GM12892 (cell line): ENCODE measurements around the gene CADM1.

Experiments
- POLR2A ChIP-seq: IDR thresholded peaks from 2 replicates; pipeline ENCODE4 v1.6.1; 2011; ENCODE audit warnings: low read depth, low read length, control low read depth
- TAF1 ChIP-seq: IDR thresholded peaks from 2 replicates; pipeline ENCODE4 v1.6.1; 2011; ENCODE audit warnings: low read depth, mild to moderate bottlenecking, control low read depth, low read length, borderline replicate concordance

GRCh38 chr11:115124786-115125185 is 379.4 kb downstream of the CADM1 start:
- TF ChIP-seq POLR2A (no peak), TAF1 (no peak)
